Measurements from ENCODE around the gene IFT27. TPM values are rescaled to one million over a fixed set of nuclear protein-coding genes. Genes with fewer than 3 reads are reported as not detected.
A peak's percentile ranks its signal among the peaks of the same experiment; 100 is the strongest.

Gene IFT27, protein sequence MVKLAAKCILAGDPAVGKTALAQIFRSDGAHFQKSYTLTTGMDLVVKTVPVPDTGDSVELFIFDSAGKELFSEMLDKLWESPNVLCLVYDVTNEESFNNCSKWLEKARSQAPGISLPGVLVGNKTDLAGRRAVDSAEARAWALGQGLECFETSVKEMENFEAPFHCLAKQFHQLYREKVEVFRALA
- 92.3 and 111 TPM in 2 replicates for polyA plus RNA-seq
- 39.7 and 47.7 TPM in 2 replicates for polyA minus RNA-seq

DNA sequence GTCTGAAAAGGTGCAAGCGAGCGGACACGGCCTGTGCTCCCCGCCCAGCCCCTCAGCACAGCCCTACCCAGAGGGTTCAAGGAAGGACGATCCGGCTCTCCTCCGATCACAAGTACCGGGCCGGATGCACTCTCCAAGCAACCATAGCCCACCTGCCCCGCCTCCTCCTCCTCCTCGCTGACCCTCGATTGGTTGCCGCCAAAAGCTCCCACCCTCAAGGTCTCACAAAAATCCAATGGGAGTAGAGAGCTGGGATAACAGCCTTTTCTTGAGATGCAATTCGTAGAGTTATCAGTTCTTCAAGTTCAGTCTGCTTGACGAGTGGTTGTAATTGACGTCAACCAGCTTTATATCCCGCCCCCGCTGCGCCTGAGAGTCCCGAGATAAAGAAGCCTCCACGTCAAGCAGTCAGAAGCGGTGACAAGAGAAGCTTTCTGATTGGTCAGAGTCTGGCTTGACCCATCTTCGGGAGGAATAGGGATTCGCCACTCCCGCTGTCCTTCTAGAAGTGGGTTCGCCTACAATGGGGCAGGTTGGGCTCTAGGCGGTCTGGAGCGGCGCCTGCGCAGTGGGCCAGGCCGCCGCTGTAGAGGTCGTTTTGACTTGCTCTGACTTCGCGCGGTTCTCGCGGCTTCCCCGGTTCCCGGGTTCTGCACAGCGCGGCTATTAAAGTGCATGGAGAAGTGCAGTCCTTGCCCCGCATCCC lies at the start of gene IFT27:
IFT27 (minus strand) TSS at position 156 of the 706 bp plus-strand sequence. CDS start 412 bp downstream, outside the sequence.
- Histone ChIP-seq H3K79me2 (replicated peaks; ENCODE audit: insufficient read depth, low read length) (peaks cover 14% of the 10 kb centered on the region), H2AFZ (ENCODE audit: low read depth, low read length) (peak within 1 kb of the TSS; percentile 56), H3K4me2 (ENCODE audit: low read length) (peak within 1 kb of the TSS; percentile 76), H3K9me3 (ENCODE audit: low read length) (no peaks in the 10 kb centered on the region), H3K27ac (ENCODE audit: low read length) (peak within 1 kb of the TSS; percentile 80), H3K9ac (ENCODE audit: low read length) (peak within 1 kb of the TSS; percentile 80), H3F3A (ENCODE audit: insufficient read depth, low read length, poor library complexity, severe bottlenecking) (no peaks in the 10 kb centered on the region), H3K36me3 (ENCODE audit: insufficient read depth, low read length) (no peaks in the 10 kb centered on the region), H3K4me3 (ENCODE audit: low read length) (peak within 1 kb of the TSS; percentile 79), H4K20me1 (ENCODE audit: insufficient read depth) (no peaks in the 10 kb centered on the region), H3K27me3 (ENCODE audit: insufficient read depth, low read depth, low read length) (no peaks in the 10 kb centered on the region), H3K9me2 (ENCODE audit: insufficient read depth, low read length) (no peaks in the 10 kb centered on the region)
- TF ChIP-seq EZH2 (IDR thresholded peaks at IDR 0.05; ENCODE audit: borderline replicate concordance, insufficient read depth, low read length, poor library complexity, severe bottlenecking): no peak
- TF ChIP-seq, protein P1, sequence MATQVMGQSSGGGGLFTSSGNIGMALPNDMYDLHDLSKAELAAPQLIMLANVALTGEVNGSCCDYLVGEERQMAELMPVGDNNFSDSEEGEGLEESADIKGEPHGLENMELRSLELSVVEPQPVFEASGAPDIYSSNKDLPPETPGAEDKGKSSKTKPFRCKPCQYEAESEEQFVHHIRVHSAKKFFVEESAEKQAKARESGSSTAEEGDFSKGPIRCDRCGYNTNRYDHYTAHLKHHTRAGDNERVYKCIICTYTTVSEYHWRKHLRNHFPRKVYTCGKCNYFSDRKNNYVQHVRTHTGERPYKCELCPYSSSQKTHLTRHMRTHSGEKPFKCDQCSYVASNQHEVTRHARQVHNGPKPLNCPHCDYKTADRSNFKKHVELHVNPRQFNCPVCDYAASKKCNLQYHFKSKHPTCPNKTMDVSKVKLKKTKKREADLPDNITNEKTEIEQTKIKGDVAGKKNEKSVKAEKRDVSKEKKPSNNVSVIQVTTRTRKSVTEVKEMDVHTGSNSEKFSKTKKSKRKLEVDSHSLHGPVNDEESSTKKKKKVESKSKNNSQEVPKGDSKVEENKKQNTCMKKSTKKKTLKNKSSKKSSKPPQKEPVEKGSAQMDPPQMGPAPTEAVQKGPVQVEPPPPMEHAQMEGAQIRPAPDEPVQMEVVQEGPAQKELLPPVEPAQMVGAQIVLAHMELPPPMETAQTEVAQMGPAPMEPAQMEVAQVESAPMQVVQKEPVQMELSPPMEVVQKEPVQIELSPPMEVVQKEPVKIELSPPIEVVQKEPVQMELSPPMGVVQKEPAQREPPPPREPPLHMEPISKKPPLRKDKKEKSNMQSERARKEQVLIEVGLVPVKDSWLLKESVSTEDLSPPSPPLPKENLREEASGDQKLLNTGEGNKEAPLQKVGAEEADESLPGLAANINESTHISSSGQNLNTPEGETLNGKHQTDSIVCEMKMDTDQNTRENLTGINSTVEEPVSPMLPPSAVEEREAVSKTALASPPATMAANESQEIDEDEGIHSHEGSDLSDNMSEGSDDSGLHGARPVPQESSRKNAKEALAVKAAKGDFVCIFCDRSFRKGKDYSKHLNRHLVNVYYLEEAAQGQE (IDR thresholded peaks at IDR 0.05; ENCODE audit: borderline replicate concordance): no peak
- TF ChIP-seq, protein P2, sequence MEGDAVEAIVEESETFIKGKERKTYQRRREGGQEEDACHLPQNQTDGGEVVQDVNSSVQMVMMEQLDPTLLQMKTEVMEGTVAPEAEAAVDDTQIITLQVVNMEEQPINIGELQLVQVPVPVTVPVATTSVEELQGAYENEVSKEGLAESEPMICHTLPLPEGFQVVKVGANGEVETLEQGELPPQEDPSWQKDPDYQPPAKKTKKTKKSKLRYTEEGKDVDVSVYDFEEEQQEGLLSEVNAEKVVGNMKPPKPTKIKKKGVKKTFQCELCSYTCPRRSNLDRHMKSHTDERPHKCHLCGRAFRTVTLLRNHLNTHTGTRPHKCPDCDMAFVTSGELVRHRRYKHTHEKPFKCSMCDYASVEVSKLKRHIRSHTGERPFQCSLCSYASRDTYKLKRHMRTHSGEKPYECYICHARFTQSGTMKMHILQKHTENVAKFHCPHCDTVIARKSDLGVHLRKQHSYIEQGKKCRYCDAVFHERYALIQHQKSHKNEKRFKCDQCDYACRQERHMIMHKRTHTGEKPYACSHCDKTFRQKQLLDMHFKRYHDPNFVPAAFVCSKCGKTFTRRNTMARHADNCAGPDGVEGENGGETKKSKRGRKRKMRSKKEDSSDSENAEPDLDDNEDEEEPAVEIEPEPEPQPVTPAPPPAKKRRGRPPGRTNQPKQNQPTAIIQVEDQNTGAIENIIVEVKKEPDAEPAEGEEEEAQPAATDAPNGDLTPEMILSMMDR (IDR thresholded peaks at IDR 0.05; ENCODE audit: poor library complexity, severe bottlenecking): no peak
- TF ChIP-seq EP300 (conservative IDR thresholded peaks at IDR 0.05; ENCODE audit: poor library complexity, severe bottlenecking): no peak
- no peak for TF ChIP-seq MXI1 (conservative IDR thresholded peaks at IDR 0.05; ENCODE audit: poor library complexity, severe bottlenecking)
- TF ChIP-seq TAF1 (IDR thresholded peaks at IDR 0.05; ENCODE audit: low read depth): no peak
- no peak for TF ChIP-seq RAD21 (conservative IDR thresholded peaks at IDR 0.05)
- TF ChIP-seq POLR2AphosphoS5 (IDR thresholded peaks at IDR 0.05): peak; percentile 93
- TF ChIP-seq SMC3 (conservative IDR thresholded peaks at IDR 0.05; ENCODE audit: poor library complexity): no peak

DNA sequence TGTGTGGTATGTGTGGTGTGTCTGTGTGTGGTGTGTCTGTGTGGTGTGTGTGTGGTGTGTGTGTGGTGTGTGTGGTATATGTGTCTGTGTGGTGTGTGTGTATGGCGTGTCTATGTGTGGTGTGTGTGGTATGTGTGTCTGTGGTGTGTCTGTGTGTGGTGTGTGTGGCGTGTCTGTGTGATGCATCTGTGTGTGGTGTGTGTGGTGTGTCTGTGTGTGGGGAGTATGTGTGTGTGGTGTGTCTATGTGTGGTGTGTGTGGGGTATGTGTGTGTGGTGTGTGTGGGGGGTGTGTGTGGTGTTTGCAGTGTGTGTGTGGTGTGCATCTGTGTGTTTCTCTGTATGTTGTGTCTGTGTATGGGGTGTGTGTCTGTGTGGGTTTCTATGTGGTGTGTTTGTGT lies 48.7 kb upstream of the IFT27 start:
- H3K9me3 ChIP-seq (ENCODE audit: low read length): no peaks in the 10 kb centered on the region

More for the DNA sequence above, 48.7 kb upstream of the IFT27 start:
- no peaks in the 10 kb centered on the region for H4K20me1 ChIP-seq (ENCODE audit: insufficient read depth)
- H3K4me2 ChIP-seq (ENCODE audit: low read length): no peak overlapping the region
- no peaks in the 10 kb centered on the region for H3F3A ChIP-seq (ENCODE audit: insufficient read depth, low read length, poor library complexity, severe bottlenecking)
- TF ChIP-seq SMC3 (conservative IDR thresholded peaks at IDR 0.05; ENCODE audit: poor library complexity) (no peak), TAF1 (IDR thresholded peaks at IDR 0.05; ENCODE audit: low read depth) (no peak), MXI1 (conservative IDR thresholded peaks at IDR 0.05; ENCODE audit: poor library complexity, severe bottlenecking) (no peak), EZH2 (IDR thresholded peaks at IDR 0.05; ENCODE audit: borderline replicate concordance, insufficient read depth, low read length, poor library complexity, severe bottlenecking) (no peak), EP300 (conservative IDR thresholded peaks at IDR 0.05; ENCODE audit: poor library complexity, severe bottlenecking) (no peak), POLR2AphosphoS5 (IDR thresholded peaks at IDR 0.05) (no peak), RAD21 (conservative IDR thresholded peaks at IDR 0.05) (no peak)
- TF ChIP-seq, protein P2 (IDR thresholded peaks at IDR 0.05; ENCODE audit: poor library complexity, severe bottlenecking): no peak
- TF ChIP-seq, protein P1 (IDR thresholded peaks at IDR 0.05; ENCODE audit: borderline replicate concordance): no peak
- H2AFZ ChIP-seq (ENCODE audit: low read depth, low read length): no peak overlapping the region
- H3K9me2 ChIP-seq (ENCODE audit: insufficient read depth, low read length): no peaks in the 10 kb centered on the region
- no peak overlapping the region for H3K9ac ChIP-seq (ENCODE audit: low read length)
- no peak overlapping the region for H3K27ac ChIP-seq (ENCODE audit: low read length)
- H3K4me3 ChIP-seq (ENCODE audit: low read length): no peak overlapping the region
- H3K27me3 ChIP-seq (ENCODE audit: insufficient read depth, low read depth, low read length): no peaks in the 10 kb centered on the region
- H3K79me2 ChIP-seq (replicated peaks; ENCODE audit: insufficient read depth, low read length): no peaks in the 10 kb centered on the region
- no peaks in the 10 kb centered on the region for H3K36me3 ChIP-seq (ENCODE audit: insufficient read depth, low read length)
